ENCODE results near the gene FNDC3B.
"Not testable (repeated sequence)": the region's sequence is repeated elsewhere in the genome, so short reads cannot be mapped to it uniquely, and the experiment has no call there.

The FNDC3B gene

GRCh38 chr3:172232579-172233212 lies 193.3 kb downstream of the FNDC3B start:
- DNase-seq (ENCODE audit: low read depth in 2 of 2, low spot score in 1 of 2): no peak

- DNase-seq (ENCODE audit: low read depth in 2 of 2, low spot score in 1 of 2): no peak
Observed at GRCh38 chr3:172233474-172234277, 194.3 kb downstream of the FNDC3B start.

GRCh38 chr3:172235698-172236097 lies 196.3 kb downstream of the FNDC3B start:
- no peak for DNase-seq (ENCODE audit: low read depth in 2 of 2, low spot score in 1 of 2)

GRCh38 chr3:172236771-172237742 lies 197.7 kb downstream of the FNDC3B start:
- DNase-seq (ENCODE audit: low read depth in 2 of 2, low spot score in 1 of 2): no peak

- DNase-seq (ENCODE audit: low read depth in 2 of 2, low spot score in 1 of 2): no peak
Observed at GRCh38 chr3:172238188-172238587, 198.8 kb downstream of the FNDC3B start.

GRCh38 chr3:172239218-172239790 lies 199.9 kb downstream of the FNDC3B start:
- DNase-seq (ENCODE audit: low read depth in 2 of 2, low spot score in 1 of 2): no peak

- DNase-seq (ENCODE audit: low read depth in 2 of 2, low spot score in 1 of 2): no peak
Observed at GRCh38 chr3:172241405-172241804, 202.0 kb downstream of the FNDC3B start.

- not testable (repeated sequence) for DNase-seq (ENCODE audit: low read depth in 2 of 2, low spot score in 1 of 2)
Observed at GRCh38 chr3:172242471-172242870, 203.1 kb downstream of the FNDC3B start.

GRCh38 chr3:172243376-172243775 lies 204.0 kb downstream of the FNDC3B start:
- not testable (repeated sequence) for DNase-seq (ENCODE audit: low read depth in 2 of 2, low spot score in 1 of 2)

GRCh38 chr3:172244011-172244410 lies 204.6 kb downstream of the FNDC3B start:
- no peak for DNase-seq (ENCODE audit: low read depth in 2 of 2, low spot score in 1 of 2)

- no peak for DNase-seq (ENCODE audit: low read depth in 2 of 2, low spot score in 1 of 2)
Observed at GRCh38 chr3:172245241-172245640, 205.9 kb downstream of the FNDC3B start.

GRCh38 chr3:172246107-172246844 lies 206.9 kb downstream of the FNDC3B start:
- no peak for DNase-seq (ENCODE audit: low read depth in 2 of 2, low spot score in 1 of 2)

- DNase-seq (ENCODE audit: low read depth in 2 of 2, low spot score in 1 of 2): no peak
Observed at GRCh38 chr3:172247525-172248274, 208.3 kb downstream of the FNDC3B start.

- DNase-seq (ENCODE audit: low read depth in 2 of 2, low spot score in 1 of 2): no peak
Observed at GRCh38 chr3:172249039-172249438, 209.7 kb downstream of the FNDC3B start.

GRCh38 chr3:172251211-172251610 lies 211.8 kb downstream of the FNDC3B start:
- no peak for DNase-seq (ENCODE audit: low read depth in 2 of 2, low spot score in 1 of 2)

GRCh38 chr3:172253200-172253599 lies 213.8 kb downstream of the FNDC3B start:
- DNase-seq (ENCODE audit: low read depth in 2 of 2, low spot score in 1 of 2): no peak

- DNase-seq (ENCODE audit: low read depth in 2 of 2, low spot score in 1 of 2): no peak
Observed at GRCh38 chr3:172254542-172254941, 215.2 kb downstream of the FNDC3B start.

GRCh38 chr3:172255321-172255720 lies 215.9 kb downstream of the FNDC3B start:
- DNase-seq (ENCODE audit: low read depth in 2 of 2, low spot score in 1 of 2): not testable (repeated sequence)

GRCh38 chr3:172256101-172256734 lies 216.8 kb downstream of the FNDC3B start:
- no peak for DNase-seq (ENCODE audit: low read depth in 2 of 2, low spot score in 1 of 2)

Measured in stimulated activated CD8-positive, alpha-beta memory T cell treated with anti-CD3 and anti-CD28 coated beads, Interleukin-4, amount 100 ng/mL, for 4 hours (primary cell).